NT2/D1 (cell line): ENCODE data around the gene FTSJ3.

ENCODE experiments used
- SUZ12 ChIP-seq: IDR thresholded peaks from 2 replicates; pipeline ENCODE4 v1.6.1; 2011; ENCODE audit not compliant: insufficient read length, insufficient read depth; ENCODE audit errors: extremely low read depth
- YY1 ChIP-seq: IDR thresholded peaks from 2 replicates; pipeline ENCODE4 v1.6.1; 2011; ENCODE audit not compliant: insufficient read length, insufficient read depth

DNA sequence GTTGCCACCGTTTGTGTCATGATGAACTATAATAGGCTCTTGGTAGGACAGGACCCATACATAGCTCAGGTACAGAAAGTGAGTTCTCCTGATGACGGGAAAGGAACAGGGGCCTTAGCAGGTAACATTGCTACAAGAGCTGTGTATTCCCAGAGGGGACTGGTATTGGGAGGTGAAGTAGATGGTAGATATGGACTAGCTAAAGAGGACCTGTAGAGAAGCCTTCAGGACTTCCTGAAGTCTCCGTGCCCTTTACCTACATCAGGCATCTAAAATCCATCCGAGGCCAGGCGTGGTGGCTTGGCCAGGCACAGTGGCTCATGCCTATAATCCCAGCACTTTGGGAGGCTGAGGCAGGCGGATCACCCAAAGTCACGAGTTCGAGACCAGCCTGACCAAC, 27.7 kb upstream of the FTSJ3 start:
- TF ChIP-seq YY1 (no peak), SUZ12 (no peak)
